ENCODE results near the gene CAVIN3. TPM values are rescaled to one million over a fixed set of nuclear protein-coding genes. Genes with fewer than 3 reads are reported as not detected.

The CAVIN3 gene
- total and polyA plus RNA-seq, 12 donors: 8.4 to 126 (median 49.6) TPM

DNA sequence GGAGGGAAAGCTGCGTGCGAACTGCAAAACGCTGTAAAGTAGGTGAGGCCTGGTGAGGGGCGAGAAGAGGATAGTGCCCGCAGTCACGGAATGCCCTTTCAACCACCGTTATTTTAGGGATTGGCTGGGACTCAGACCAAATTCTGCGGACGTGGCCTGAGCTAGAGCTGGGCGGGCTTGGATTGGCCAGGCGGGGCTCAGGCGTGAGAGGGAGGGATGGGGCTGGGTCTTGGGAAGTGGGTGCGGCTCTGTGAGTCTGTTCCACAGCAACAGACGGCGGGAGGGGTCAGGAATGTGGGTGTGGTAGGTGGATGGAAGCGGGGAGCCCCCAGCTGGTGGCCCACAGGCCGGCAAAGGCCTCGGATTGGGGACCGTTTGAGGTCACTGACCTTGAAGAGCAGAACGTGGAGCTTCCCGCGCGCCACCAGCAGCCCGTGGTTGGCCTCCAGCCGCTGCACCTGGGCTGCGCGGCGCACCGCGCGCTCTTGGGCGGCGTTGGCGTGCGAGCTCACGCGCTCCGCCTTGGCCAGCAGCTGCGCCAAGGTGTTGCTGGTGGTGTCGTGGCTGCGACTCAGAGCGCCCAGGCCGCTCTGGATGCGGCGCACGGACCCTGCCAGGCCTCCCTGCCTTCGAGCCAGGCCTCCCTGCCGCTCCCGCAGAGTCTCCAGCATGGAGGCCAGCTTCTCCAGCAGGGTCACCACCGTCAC, 444 bp downstream of the CAVIN3 start:
- intact Hi-C loops (cut with DNase I): loop anchor here (5.0 to 10.0 kb wide), 2 partner anchors 32 to 295 kb away; no protein-coding TSS in a partner anchor
- H3K4me1 ChIP-seq (replicated peaks in 1 of 2): peaks cover 11 to 24% of the 10 kb centered on the region in 2 donors
- H3K27me3 ChIP-seq: no peaks in the 10 kb centered on the region
- no peaks in the 10 kb centered on the region for H3K9me3 ChIP-seq (replicated peaks in 1 of 3)
- WGBS, 4 donors: 15 to 37% (median 15%) methylated on average over 17 to 50 of the region's 50 CpGs
- peak overlapping the region in 3 of 4 donors; percentile 6 to 47 (median 11) for H3K4me3 ChIP-seq
- no peaks in the 10 kb centered on the region for H3K36me3 ChIP-seq (replicated peaks in 1 of 2)
- H3K27ac ChIP-seq: peak overlapping the region in 4 of 5 donors; percentile 75 to 95 (median 88)
- DNase-seq: peak; percentile 53 to 86 (median 74)
- TF ChIP-seq POLR2A (IDR thresholded peaks at IDR 0.05): no peak
- TF ChIP-seq, protein P1, sequence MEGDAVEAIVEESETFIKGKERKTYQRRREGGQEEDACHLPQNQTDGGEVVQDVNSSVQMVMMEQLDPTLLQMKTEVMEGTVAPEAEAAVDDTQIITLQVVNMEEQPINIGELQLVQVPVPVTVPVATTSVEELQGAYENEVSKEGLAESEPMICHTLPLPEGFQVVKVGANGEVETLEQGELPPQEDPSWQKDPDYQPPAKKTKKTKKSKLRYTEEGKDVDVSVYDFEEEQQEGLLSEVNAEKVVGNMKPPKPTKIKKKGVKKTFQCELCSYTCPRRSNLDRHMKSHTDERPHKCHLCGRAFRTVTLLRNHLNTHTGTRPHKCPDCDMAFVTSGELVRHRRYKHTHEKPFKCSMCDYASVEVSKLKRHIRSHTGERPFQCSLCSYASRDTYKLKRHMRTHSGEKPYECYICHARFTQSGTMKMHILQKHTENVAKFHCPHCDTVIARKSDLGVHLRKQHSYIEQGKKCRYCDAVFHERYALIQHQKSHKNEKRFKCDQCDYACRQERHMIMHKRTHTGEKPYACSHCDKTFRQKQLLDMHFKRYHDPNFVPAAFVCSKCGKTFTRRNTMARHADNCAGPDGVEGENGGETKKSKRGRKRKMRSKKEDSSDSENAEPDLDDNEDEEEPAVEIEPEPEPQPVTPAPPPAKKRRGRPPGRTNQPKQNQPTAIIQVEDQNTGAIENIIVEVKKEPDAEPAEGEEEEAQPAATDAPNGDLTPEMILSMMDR (IDR thresholded peaks at IDR 0.05): no peak

DNA sequence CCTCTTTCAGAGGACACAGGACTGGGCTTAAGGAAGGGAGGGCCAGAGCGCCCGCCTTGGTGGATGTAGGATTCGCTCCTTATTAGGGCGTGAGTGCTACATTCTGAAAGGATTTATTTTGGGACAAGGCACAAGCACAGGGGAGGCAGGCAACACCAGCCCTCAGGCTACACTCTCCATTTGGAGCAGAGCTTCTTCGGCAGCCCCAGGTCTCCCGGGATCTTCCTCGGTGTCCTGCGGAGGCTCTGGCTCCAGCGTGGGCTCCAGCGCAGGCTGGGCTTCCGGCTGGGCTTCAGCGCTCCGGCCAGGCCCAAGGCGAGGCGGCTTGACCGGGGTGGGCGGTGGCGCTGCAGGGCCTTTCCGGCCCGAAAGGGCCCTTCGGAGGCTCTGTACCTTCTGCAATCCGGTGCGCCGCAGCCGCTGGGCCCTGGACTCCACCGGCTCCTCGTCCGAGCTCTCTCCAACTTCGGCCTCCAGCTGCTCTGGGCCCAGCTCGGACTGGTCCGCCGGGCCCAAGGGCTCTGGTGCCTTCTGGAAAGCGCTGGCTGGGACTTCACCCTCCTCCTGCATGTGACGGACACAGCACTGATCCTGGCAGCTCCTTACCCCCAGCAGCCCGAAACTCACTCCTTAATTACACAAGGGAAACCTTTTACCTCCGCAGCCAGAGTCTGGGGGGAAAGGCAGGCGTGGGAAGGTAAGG, 1.1 kb downstream of the CAVIN3 start:
- no peaks in the 10 kb centered on the region for H3K36me3 ChIP-seq (replicated peaks in 1 of 2)
- H3K27me3 ChIP-seq: no peaks in the 10 kb centered on the region
- intact Hi-C loops (cut with DNase I): loop anchor here (5.0 to 10.0 kb wide), 2 partner anchors 33 to 294 kb away; no protein-coding TSS in a partner anchor
- peaks cover 11 to 24% of the 10 kb centered on the region in 2 donors for H3K4me1 ChIP-seq (replicated peaks in 1 of 2)
- no peaks in the 10 kb centered on the region for H3K9me3 ChIP-seq (replicated peaks in 1 of 3)
- DNase-seq: peak in 6 of 7 donors; percentile 14 to 54 (median 24)
- WGBS, 4 donors: 40 to 66% (median 52%) methylated on average over 6 to 37 of the region's 37 CpGs
- TF ChIP-seq, protein P1 (IDR thresholded peaks at IDR 0.05): no peak
- TF ChIP-seq POLR2A (IDR thresholded peaks at IDR 0.05): no peak
- peak overlapping the region in 2 of 4 donors; percentile 11 to 47 for H3K4me3 ChIP-seq
- H3K27ac ChIP-seq: peak overlapping the region in 4 of 5 donors; percentile 75 to 95 (median 87)

DNA sequence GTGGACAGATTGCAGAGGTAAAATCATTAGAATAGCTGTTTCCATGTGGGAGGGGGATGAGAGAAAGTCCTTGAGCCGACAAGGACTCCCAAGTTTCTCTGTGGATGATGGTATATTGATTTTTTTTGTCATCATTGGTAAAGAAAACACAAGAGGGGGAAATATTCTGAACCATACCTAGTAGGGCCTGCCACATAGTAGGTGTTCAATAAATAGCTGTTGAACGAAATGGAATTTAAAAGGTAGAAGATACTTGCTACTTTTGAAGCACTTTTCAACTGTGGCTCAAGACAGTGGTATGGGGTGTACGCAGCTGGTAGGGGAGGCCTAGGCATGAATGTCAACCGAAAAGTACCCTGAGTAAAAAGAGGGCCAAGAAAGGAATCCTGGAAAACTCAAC, 2.1 kb downstream of the CAVIN3 start:
- intact Hi-C loops (cut with DNase I): loop anchor here (5.0 to 10.0 kb wide), 2 partner anchors 34 to 293 kb away; no protein-coding TSS in a partner anchor
- Histone ChIP-seq H3K4me1 (replicated peaks in 1 of 2) (peaks cover 11 to 24% of the 10 kb centered on the region in 2 donors), H3K27ac (peak overlapping the region in 3 of 5 donors; percentile 82 to 95 (median 92)), H3K36me3 (replicated peaks in 1 of 2) (no peaks in the 10 kb centered on the region), H3K27me3 (no peaks in the 10 kb centered on the region), H3K9me3 (replicated peaks in 1 of 3) (no peaks in the 10 kb centered on the region), H3K4me3 (peak overlapping the region in 1 of 4 donors; percentile 47)
- no peak for DNase-seq
- TF ChIP-seq, protein P1 (IDR thresholded peaks at IDR 0.05): no peak
- WGBS, 4 donors: 78 to 85% (median 82%) methylated on average over 4 of the region's 4 CpGs

DNA sequence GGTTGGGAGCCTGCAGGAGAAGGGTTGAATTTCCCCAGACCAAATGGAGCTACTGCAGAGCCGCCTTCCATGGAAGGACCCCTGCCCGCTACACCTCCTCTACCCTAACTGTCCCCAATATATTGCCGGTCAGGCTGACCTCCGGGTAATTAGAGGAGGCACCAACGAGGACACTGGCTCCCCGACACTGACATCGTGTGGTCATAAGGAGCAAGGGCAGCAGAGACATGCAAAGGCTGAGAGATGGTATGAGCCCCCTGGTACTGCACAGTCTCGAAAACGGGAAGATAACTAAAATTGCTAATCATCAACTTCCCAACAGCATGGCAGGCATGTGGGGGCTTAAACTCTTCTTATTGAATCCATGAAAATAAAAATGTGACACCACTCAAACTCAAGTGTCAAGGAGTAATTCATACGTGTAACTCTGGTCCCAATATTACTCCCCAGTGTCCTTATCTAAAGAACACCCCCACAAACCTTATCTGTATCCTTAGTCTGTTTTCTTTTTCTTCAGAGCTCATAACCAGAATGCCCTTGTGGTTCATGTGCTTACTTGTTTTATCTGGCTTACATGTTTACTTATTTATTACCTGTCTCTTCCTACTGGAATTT, 4.4 kb downstream of the CAVIN3 start:
- H3K27me3 ChIP-seq: no peaks in the 10 kb centered on the region
- H3K27ac ChIP-seq: no peak overlapping the region
- DNase-seq: peak; percentile 48 to 78 (median 68)
- TF ChIP-seq POLR2A (IDR thresholded peaks at IDR 0.05): no peak
- TF ChIP-seq, protein P1 (IDR thresholded peaks at IDR 0.05): peak; percentile 71 to 82 (median 80)
- peaks cover 11 to 18% of the 10 kb centered on the region in 2 donors for H3K4me1 ChIP-seq (replicated peaks in 1 of 2)
- H3K4me3 ChIP-seq: no peak overlapping the region
- H3K9me3 ChIP-seq (replicated peaks in 1 of 3): no peaks in the 10 kb centered on the region
- 2 to 8% (median 4%) methylated on average over 10 of the region's 10 CpGs for WGBS, 4 donors
- H3K36me3 ChIP-seq (replicated peaks in 1 of 2): no peaks in the 10 kb centered on the region
- intact Hi-C loops (cut with DNase I): loop anchor here (5.0 to 10.0 kb wide), 2 partner anchors 36 to 291 kb away; no protein-coding TSS in a partner anchor
